T47D (cell line): ENCODE data around the gene LPIN1.

Source experiments
- DNase-seq, 2 experiments: peaks; one replicate each; pipeline versions ENCODE4 v3.0.0 to v3.0.0-alpha.2; 2011 to 2012; ENCODE audit warnings: low read depth in 1 of 2, low spot score in 1 of 2
- JUND ChIP-seq: IDR thresholded peaks from 2 replicates; pipeline ENCODE4 v1.6.1; 2012; ENCODE audit warnings: low read depth
- in situ Hi-C: cut with HindIII; loops from 2 replicates; pipeline ENCODE4 v1.10.0; 2016; ENCODE audit warnings: low sequenced_read_pairs, low pct_unique_long_range_greater_than_20kb

The LPIN1 gene

GRCh38 chr2:11778923-11779757, 32.7 kb downstream of the LPIN1 start:
- TF ChIP-seq JUND, result no peak
- in situ Hi-C loops, result no loop called here
- peak; percentile 47 to 54 for DNase-seq

GRCh38 chr2:11781602-11782001, 35.2 kb downstream of the LPIN1 start:
- TF ChIP-seq JUND, result no peak
- in situ Hi-C loops, result no loop called here
- DNase-seq, result no peak

- no peak for TF ChIP-seq JUND
- in situ Hi-C loops, result no loop called here
- no peak for DNase-seq
These were observed 37.8 kb downstream of the LPIN1 start for GRCh38 chr2:11784280-11784679.

- peak; percentile 20 to 43 for DNase-seq
- no peak for TF ChIP-seq JUND
- in situ Hi-C loops, result no loop called here
These were observed 38.5 kb downstream of the LPIN1 start for GRCh38 chr2:11784747-11785610.

GRCh38 chr2:11785611-11785940, 39.1 kb downstream of the LPIN1 start:
- TF ChIP-seq JUND, result no peak
- no peak for DNase-seq
- in situ Hi-C loops, result no loop called here

- no peak for TF ChIP-seq JUND
- in situ Hi-C loops, result no loop called here
- DNase-seq, result no peak
These were observed 39.8 kb downstream of the LPIN1 start for GRCh38 chr2:11786191-11786590.

- TF ChIP-seq JUND, result no peak
- in situ Hi-C loops, result no loop called here
- DNase-seq, result no peak
These were observed 40.2 kb downstream of the LPIN1 start for GRCh38 chr2:11786592-11786991.

GRCh38 chr2:11787991-11788390, 41.6 kb downstream of the LPIN1 start:
- TF ChIP-seq JUND, result no peak
- no peak for DNase-seq
- in situ Hi-C loops, result no loop called here

GRCh38 chr2:11788461-11789124, 42.2 kb downstream of the LPIN1 start:
- no peak for TF ChIP-seq JUND
- DNase-seq, result peak; percentile 33 to 64
- in situ Hi-C loops, result no loop called here

GRCh38 chr2:11789243-11789642, 42.8 kb downstream of the LPIN1 start:
- DNase-seq, result no peak
- no peak for TF ChIP-seq JUND
- in situ Hi-C loops, result no loop called here

- in situ Hi-C loops, result no loop called here
- no peak for DNase-seq
- TF ChIP-seq JUND, result no peak
These were observed 43.8 kb downstream of the LPIN1 start for GRCh38 chr2:11790228-11790627.

- in situ Hi-C loops, result no loop called here
- no peak for DNase-seq
These were observed 49.2 kb downstream of the LPIN1 start for GRCh38 chr2:11795590-11795989.

More at GRCh38 chr2:11795590-11795989, 49.2 kb downstream of the LPIN1 start:
- TF ChIP-seq JUND, result no peak
